GM23338 (cell line): Measurements from ENCODE around the gene ARID4A. TPM values are rescaled to one million over a fixed set of nuclear protein-coding genes. Genes with fewer than 3 reads are reported as not detected.

Source experiments
- ATAC-seq: fragments of 200-7000 bp; cut with Tn5 transposase; 3 replicates; pipeline ENCODE4 v1.9.1; 2020
- DNase-seq: peaks from one replicate; pipeline ENCODE4 v3.0.0-alpha.2; 2015; ENCODE audit warnings: low spot score
- H2AFZ ChIP-seq: fragments of 200-600 bp; sonication (generic); 2 replicates; pipeline ENCODE4 v1.8.0; 2016; ENCODE audit warnings: antibody characterized with exemption, mild to moderate bottlenecking, moderate library complexity
- H3F3A ChIP-seq: fragments of 200-600 bp; sonication (generic); replicated peaks from 2 replicates; pipeline ENCODE4 v1.8.0; 2017; ENCODE audit warnings: antibody characterized with exemption, mixed run types, low read depth
- H3K27ac ChIP-seq: fragments of 200-600 bp; sonication (generic); 2 replicates; pipeline ENCODE4 v1.6.1; 2016; ENCODE audit warnings: low read depth
- H3K27me3 ChIP-seq: fragments of 200-600 bp; sonication (generic); 2 replicates; pipeline ENCODE4 v1.8.0; 2016; ENCODE audit warnings: mild to moderate bottlenecking, mixed run types, moderate library complexity; ENCODE audit not compliant: insufficient read depth
- H3K36me3 ChIP-seq: fragments of 200-600 bp; sonication (generic); 2 replicates; pipeline ENCODE4 v1.8.0; 2016; ENCODE audit warnings: mild to moderate bottlenecking; ENCODE audit not compliant: insufficient read depth
- H3K4me1 ChIP-seq: fragments of 200-600 bp; sonication (generic); 2 replicates; pipeline ENCODE4 v1.8.0; 2016; ENCODE audit warnings: mild to moderate bottlenecking, moderate library complexity; ENCODE audit not compliant: insufficient read depth
- H3K4me2 ChIP-seq: fragments of 200-600 bp; sonication (generic); 2 replicates; pipeline ENCODE4 v1.7.1; 2017; ENCODE audit warnings: mixed run types
- H3K4me3 ChIP-seq: fragments of 200-600 bp; sonication (generic); 2 replicates; pipeline ENCODE4 v1.6.1; 2016; ENCODE audit warnings: mixed run types
- H3K79me2 ChIP-seq: fragments of 200-600 bp; sonication (generic); replicated peaks from 2 replicates; pipeline ENCODE4 v1.8.0; 2017; ENCODE audit warnings: mild to moderate bottlenecking; ENCODE audit not compliant: insufficient read depth
- H3K9me2 ChIP-seq: fragments of 200-600 bp; sonication (generic); 2 replicates; pipeline ENCODE4 v1.8.0; 2017; ENCODE audit not compliant: insufficient read depth
- H4K20me1 ChIP-seq: fragments of 200-600 bp; sonication (generic); replicated peaks from 2 replicates; pipeline ENCODE4 v1.8.0; 2017; ENCODE audit warnings: mild to moderate bottlenecking; ENCODE audit not compliant: insufficient read depth
- H3K27ac Mint-ChIP-seq: 2 replicates; pipeline ENCODE4 v1.8.0; 2020; ENCODE audit warnings: inconsistent platforms, mild to moderate bottlenecking, moderate library complexity, mixed read lengths
- H3K27me3 Mint-ChIP-seq: 3 replicates; pipeline ENCODE4 v1.8.0; 2022; ENCODE audit warnings: low read depth, mild to moderate bottlenecking, moderate library complexity, mixed read lengths, inconsistent platforms; ENCODE audit not compliant: insufficient read depth, poor library complexity
- H3K36me3 Mint-ChIP-seq: 3 replicates; pipeline ENCODE4 v1.8.0; 2021; ENCODE audit warnings: low read depth, mild to moderate bottlenecking, inconsistent platforms, moderate library complexity, mixed read lengths
- H3K4me1 Mint-ChIP-seq: 3 replicates; pipeline ENCODE4 v1.8.0; 2020; ENCODE audit warnings: mild to moderate bottlenecking, inconsistent platforms, mixed read lengths
- H3K4me3 Mint-ChIP-seq: 3 replicates; pipeline ENCODE4 v1.8.0; 2021; ENCODE audit warnings: moderate library complexity, mild to moderate bottlenecking, inconsistent platforms, mixed read lengths
- H3K9me3 Mint-ChIP-seq: 3 replicates; pipeline ENCODE4 v1.8.0; 2020; ENCODE audit warnings: moderate library complexity, mild to moderate bottlenecking, inconsistent platforms, mixed read lengths
- JUNB ChIP-seq: IDR thresholded peaks from one replicate; pipeline ENCODE4 v1.6.1; 2016; ENCODE audit warnings: antibody characterized with exemption; ENCODE audit not compliant: unreplicated experiment
- NANOG ChIP-seq: IDR thresholded peaks from 2 replicates; pipeline ENCODE4 v1.6.1; 2016; ENCODE audit warnings: antibody characterized with exemption, borderline replicate concordance
- POLR2AphosphoS5 ChIP-seq: IDR thresholded peaks from 2 replicates; pipeline ENCODE4 v1.6.1; 2016; ENCODE audit warnings: antibody characterized with exemption, low read depth
- STAT1 ChIP-seq: IDR thresholded peaks from one replicate; pipeline ENCODE4 v1.6.1; 2016; ENCODE audit warnings: antibody characterized with exemption; ENCODE audit not compliant: unreplicated experiment
- ZNF331 ChIP-seq: fragments of 250-450 bp; sonication (Bioruptor Pico); IDR thresholded peaks from 2 replicates; pipeline ENCODE4 v1.5.0; 2020; ENCODE audit warnings: low read depth, mild to moderate bottlenecking, moderate library complexity
- polyA plus RNA-seq: library from polyadenylated mRNA; unstranded; fragments of >200 nt; fragmentation: Nextera tagmentation; extraction: Ambion mirVana; gene quantifications from 2 replicates; pipeline ENCODE4 v1.2.1, GENCODE V29; 2016
- total RNA-seq: library from RNA; depleted of rRNA; stranded (reverse); fragments of >200 nt; shearing (Covaris generic); gene quantifications from 2 replicates; pipeline ENCODE4 v1.2.3, GENCODE V29; 2014
- TF ChIP-seq, protein P1 (sequence below): IDR thresholded peaks from one replicate; pipeline ENCODE4 v1.6.1; 2018; ENCODE audit warnings: antibody characterized with exemption; ENCODE audit not compliant: unreplicated experiment
- TF ChIP-seq, protein P2 (sequence below), 2 experiments: fragments of 200-600 bp in 1 of 2; sonication (generic) in 1 of 2; conservative IDR thresholded peaks; 2 replicates each; pipeline versions ENCODE4 v1.5.1 to v1.6.1; 2016 to 2017; ENCODE audit warnings: antibody characterized with exemption in 2 of 2, low read depth in 2 of 2, mild to moderate bottlenecking in 2 of 2, moderate library complexity in 1 of 2
- TF ChIP-seq, protein P3 (sequence below): IDR thresholded peaks from 2 replicates; pipeline ENCODE4 v1.6.1; 2016; ENCODE audit warnings: antibody characterized with exemption
- TF ChIP-seq, protein P4 (sequence below): fragments of 250-450 bp; sonication (Bioruptor Pico); IDR thresholded peaks from 2 replicates; pipeline ENCODE4 v1.5.0; 2020; ENCODE audit warnings: mild to moderate bottlenecking, moderate library complexity

ARID4A gene
- total and polyA plus RNA-seq, 2 experiments from 2014 or later, result 9.1 to 25.4 TPM

DNA sequence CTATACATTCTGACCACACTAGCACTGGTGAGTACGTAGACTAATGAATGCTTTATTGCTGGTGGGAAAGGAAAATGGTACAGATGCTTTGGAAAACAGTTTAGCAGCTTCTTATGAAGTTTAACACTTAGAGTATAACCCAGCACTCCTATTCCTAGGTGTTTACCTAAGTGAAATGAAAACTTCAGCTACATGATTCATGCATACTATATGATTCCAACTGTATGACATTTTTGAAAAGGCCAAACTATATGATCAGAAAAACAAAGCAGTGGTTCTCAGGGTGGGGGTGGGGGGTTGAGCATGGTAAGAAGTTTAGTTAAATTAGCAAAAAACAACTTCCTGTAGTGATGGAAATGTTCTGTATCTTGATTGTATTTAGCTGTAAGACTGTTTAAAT lies 22.1 kb upstream of the ARID4A start (continued):
- TF ChIP-seq, protein P1, sequence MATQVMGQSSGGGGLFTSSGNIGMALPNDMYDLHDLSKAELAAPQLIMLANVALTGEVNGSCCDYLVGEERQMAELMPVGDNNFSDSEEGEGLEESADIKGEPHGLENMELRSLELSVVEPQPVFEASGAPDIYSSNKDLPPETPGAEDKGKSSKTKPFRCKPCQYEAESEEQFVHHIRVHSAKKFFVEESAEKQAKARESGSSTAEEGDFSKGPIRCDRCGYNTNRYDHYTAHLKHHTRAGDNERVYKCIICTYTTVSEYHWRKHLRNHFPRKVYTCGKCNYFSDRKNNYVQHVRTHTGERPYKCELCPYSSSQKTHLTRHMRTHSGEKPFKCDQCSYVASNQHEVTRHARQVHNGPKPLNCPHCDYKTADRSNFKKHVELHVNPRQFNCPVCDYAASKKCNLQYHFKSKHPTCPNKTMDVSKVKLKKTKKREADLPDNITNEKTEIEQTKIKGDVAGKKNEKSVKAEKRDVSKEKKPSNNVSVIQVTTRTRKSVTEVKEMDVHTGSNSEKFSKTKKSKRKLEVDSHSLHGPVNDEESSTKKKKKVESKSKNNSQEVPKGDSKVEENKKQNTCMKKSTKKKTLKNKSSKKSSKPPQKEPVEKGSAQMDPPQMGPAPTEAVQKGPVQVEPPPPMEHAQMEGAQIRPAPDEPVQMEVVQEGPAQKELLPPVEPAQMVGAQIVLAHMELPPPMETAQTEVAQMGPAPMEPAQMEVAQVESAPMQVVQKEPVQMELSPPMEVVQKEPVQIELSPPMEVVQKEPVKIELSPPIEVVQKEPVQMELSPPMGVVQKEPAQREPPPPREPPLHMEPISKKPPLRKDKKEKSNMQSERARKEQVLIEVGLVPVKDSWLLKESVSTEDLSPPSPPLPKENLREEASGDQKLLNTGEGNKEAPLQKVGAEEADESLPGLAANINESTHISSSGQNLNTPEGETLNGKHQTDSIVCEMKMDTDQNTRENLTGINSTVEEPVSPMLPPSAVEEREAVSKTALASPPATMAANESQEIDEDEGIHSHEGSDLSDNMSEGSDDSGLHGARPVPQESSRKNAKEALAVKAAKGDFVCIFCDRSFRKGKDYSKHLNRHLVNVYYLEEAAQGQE, result no peak
- TF ChIP-seq, protein P2, sequence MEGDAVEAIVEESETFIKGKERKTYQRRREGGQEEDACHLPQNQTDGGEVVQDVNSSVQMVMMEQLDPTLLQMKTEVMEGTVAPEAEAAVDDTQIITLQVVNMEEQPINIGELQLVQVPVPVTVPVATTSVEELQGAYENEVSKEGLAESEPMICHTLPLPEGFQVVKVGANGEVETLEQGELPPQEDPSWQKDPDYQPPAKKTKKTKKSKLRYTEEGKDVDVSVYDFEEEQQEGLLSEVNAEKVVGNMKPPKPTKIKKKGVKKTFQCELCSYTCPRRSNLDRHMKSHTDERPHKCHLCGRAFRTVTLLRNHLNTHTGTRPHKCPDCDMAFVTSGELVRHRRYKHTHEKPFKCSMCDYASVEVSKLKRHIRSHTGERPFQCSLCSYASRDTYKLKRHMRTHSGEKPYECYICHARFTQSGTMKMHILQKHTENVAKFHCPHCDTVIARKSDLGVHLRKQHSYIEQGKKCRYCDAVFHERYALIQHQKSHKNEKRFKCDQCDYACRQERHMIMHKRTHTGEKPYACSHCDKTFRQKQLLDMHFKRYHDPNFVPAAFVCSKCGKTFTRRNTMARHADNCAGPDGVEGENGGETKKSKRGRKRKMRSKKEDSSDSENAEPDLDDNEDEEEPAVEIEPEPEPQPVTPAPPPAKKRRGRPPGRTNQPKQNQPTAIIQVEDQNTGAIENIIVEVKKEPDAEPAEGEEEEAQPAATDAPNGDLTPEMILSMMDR (conservative IDR thresholded peaks at IDR 0.05; ENCODE audit: low read depth in 2 of 2), result no peak

DNA sequence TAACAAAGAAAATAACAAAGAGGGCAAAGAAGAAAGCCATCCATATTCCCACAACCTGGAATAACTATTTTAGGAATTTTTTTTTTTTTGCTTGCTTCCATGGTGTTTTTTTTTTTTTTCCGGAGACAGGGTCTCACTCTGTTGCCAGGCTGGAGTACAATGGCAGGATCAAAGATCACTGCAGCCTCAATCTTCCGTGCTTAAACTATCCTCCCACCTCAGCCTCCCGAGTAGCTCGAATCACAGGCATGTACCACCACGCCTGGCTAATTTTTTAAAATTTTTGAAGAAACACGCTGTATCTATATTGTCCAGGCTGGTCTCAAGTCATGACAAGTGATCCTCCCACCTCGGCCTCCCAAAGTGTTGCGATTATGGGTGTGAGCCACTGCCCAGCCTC lies 20.2 kb upstream of the ARID4A start:
- no peak overlapping the region for H3K27ac ChIP-seq
- no peaks in the 10 kb centered on the region for H3K4me1 Mint-ChIP-seq
- H3K27ac Mint-ChIP-seq, result no peak overlapping the region
- no peak overlapping the region for H3K4me2 ChIP-seq
- no peaks in the 10 kb centered on the region for H3K4me1 ChIP-seq
- no peaks in the 10 kb centered on the region for H3K27me3 Mint-ChIP-seq
- no peak overlapping the region for H3K4me3 Mint-ChIP-seq
- no peaks in the 10 kb centered on the region for H3F3A ChIP-seq
- H2AFZ ChIP-seq, result no peak overlapping the region
- H3K4me3 ChIP-seq, result no peak overlapping the region
- no peak for ATAC-seq
- no peaks in the 10 kb centered on the region for H3K9me3 Mint-ChIP-seq
- no peak for DNase-seq
- H3K36me3 Mint-ChIP-seq, result peaks cover 46% of the 10 kb centered on the region
- peaks cover 6% of the 10 kb centered on the region; the same call in 1 of the 2 replicates for H3K36me3 ChIP-seq
- no peaks in the 10 kb centered on the region for H3K9me2 ChIP-seq
- peaks cover 20% of the 10 kb centered on the region for H4K20me1 ChIP-seq
- H3K79me2 ChIP-seq, result peaks cover 90% of the 10 kb centered on the region
- no peaks in the 10 kb centered on the region for H3K27me3 ChIP-seq
- TF ChIP-seq ZNF331 (no peak), NANOG (no peak), STAT1 (no peak), POLR2AphosphoS5 (no peak), JUNB (no peak)
- TF ChIP-seq, protein P3, sequence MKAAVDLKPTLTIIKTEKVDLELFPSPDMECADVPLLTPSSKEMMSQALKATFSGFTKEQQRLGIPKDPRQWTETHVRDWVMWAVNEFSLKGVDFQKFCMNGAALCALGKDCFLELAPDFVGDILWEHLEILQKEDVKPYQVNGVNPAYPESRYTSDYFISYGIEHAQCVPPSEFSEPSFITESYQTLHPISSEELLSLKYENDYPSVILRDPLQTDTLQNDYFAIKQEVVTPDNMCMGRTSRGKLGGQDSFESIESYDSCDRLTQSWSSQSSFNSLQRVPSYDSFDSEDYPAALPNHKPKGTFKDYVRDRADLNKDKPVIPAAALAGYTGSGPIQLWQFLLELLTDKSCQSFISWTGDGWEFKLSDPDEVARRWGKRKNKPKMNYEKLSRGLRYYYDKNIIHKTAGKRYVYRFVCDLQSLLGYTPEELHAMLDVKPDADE, result no peak
- TF ChIP-seq, protein P1, result no peak
- TF ChIP-seq, protein P4, sequence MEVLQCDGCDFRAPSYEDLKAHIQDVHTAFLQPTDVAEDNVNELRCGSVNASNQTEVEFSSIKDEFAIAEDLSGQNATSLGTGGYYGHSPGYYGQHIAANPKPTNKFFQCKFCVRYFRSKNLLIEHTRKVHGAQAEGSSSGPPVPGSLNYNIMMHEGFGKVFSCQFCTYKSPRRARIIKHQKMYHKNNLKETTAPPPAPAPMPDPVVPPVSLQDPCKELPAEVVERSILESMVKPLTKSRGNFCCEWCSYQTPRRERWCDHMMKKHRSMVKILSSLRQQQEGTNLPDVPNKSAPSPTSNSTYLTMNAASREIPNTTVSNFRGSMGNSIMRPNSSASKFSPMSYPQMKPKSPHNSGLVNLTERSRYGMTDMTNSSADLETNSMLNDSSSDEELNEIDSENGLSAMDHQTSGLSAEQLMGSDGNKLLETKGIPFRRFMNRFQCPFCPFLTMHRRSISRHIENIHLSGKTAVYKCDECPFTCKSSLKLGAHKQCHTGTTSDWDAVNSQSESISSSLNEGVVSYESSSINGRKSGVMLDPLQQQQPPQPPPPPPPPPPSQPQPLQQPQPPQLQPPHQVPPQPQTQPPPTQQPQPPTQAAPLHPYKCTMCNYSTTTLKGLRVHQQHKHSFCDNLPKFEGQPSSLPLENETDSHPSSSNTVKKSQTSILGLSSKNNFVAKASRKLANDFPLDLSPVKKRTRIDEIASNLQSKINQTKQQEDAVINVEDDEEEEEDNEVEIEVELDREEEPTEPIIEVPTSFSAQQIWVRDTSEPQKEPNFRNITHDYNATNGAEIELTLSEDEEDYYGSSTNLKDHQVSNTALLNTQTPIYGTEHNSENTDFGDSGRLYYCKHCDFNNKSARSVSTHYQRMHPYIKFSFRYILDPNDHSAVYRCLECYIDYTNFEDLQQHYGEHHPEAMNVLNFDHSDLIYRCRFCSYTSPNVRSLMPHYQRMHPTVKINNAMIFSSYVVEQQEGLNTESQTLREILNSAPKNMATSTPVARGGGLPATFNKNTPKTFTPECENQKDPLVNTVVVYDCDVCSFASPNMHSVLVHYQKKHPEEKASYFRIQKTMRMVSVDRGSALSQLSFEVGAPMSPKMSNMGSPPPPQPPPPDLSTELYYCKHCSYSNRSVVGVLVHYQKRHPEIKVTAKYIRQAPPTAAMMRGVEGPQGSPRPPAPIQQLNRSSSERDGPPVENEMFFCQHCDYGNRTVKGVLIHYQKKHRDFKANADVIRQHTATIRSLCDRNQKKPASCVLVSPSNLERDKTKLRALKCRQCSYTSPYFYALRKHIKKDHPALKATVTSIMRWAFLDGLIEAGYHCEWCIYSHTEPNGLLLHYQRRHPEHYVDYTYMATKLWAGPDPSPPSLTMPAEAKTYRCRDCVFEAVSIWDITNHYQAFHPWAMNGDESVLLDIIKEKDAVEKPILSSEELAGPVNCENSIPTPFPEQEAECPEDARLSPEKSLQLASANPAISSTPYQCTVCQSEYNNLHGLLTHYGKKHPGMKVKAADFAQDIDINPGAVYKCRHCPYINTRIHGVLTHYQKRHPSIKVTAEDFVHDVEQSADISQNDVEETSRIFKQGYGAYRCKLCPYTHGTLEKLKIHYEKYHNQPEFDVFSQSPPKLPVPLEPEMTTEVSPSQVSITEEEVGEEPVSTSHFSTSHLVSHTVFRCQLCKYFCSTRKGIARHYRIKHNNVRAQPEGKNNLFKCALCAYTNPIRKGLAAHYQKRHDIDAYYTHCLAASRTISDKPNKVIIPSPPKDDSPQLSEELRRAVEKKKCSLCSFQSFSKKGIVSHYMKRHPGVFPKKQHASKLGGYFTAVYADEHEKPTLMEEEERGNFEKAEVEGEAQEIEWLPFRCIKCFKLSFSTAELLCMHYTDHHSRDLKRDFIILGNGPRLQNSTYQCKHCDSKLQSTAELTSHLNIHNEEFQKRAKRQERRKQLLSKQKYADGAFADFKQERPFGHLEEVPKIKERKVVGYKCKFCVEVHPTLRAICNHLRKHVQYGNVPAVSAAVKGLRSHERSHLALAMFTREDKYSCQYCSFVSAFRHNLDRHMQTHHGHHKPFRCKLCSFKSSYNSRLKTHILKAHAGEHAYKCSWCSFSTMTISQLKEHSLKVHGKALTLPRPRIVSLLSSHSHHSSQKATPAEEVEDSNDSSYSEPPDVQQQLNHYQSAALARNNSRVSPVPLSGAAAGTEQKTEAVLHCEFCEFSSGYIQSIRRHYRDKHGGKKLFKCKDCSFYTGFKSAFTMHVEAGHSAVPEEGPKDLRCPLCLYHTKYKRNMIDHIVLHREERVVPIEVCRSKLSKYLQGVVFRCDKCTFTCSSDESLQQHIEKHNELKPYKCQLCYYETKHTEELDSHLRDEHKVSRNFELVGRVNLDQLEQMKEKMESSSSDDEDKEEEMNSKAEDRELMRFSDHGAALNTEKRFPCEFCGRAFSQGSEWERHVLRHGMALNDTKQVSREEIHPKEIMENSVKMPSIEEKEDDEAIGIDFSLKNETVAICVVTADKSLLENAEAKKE, result no peak
